ENCODE measurements around the gene CCDC167.

CCDC167 gene

DNA sequence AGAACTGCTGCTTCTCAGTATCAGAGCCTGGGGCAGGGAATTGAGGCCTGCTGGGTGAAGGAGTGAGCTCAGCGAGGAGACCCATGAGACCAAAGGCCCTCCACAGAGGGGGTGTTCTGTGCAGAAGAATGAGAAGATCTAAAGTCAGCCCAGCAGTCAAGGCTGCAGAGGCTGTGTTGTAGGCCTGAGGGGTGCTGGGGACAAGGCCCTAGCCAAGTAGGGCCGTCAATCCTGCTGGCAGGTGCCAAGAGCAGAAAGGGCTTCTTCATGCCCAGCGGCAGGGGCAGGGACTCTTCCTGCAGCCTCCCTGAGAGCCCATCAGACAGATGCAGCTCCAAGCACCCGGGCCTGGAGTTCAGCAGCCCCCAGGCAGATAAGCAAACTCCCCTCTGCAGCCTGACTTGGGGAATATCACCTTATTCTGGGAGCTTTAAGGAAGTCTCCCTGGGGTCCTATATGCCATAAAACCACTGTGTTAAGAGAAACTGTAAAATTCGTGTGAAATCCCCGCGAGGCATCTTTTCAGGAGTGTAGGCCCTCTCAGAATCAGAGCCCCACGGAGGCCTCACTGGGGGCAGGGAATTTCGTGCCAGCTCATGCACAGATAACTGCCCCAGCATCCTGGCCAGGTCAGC, 9.0 kb downstream of the CCDC167 start:
- no peak for DNase-seq (ENCODE audit: low spot score)
- FAIRE-seq, result no peak

DNA sequence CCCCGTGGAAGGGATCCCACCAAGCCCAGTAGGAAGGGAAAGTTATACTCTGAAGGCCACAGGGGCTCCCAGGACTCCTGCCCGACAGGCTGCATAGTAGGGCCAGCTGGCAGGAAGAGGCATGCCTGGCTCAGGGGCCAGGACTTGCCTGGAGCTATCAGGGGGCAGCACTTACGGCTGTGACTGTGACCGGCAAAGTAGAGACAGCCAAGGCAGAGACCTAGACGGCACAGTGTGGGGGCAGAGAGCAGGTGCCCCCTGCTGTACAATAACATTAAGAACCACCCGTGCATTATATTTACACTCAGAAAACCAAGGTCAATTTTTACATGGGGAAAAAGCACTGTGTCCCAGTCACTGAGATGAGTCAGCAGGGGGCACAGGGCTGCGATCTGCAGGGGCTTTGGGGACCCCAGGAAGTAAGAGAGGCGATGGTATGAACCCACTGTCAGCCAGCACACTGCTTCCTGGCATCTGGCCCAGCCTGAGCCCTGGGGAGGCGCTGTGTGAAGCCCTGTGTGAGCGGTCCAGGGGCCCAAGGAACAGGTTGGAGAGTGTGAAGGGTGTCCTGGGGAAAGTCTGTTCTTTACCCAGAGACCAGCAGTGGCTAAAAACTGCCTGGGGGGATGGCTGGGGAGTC, 9.9 kb downstream of the CCDC167 start:
- DNase-seq (ENCODE audit: low spot score) (no peak), FAIRE-seq (no peak)

DNA sequence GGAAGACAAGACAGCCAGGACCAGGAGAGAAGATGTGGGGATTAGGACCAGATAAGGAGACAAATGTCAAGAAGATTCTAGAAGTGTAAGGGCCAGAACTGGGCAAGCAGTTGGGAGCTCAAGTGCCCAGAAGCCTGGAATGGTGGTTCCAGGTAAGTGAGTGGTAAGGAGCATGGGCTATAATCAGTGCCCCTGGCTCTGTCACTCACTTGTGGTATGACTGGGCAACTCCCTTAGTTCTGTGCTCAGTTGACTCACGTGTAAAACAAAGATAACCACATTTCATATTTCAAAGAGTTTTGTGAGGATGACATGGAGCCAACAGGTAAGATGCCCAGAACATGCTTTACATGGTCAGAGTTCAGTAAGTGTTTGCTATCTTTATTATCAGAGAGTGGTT, 11.2 kb downstream of the CCDC167 start:
- DNase-seq (ENCODE audit: low spot score), result no peak
- no peak for FAIRE-seq

DNA sequence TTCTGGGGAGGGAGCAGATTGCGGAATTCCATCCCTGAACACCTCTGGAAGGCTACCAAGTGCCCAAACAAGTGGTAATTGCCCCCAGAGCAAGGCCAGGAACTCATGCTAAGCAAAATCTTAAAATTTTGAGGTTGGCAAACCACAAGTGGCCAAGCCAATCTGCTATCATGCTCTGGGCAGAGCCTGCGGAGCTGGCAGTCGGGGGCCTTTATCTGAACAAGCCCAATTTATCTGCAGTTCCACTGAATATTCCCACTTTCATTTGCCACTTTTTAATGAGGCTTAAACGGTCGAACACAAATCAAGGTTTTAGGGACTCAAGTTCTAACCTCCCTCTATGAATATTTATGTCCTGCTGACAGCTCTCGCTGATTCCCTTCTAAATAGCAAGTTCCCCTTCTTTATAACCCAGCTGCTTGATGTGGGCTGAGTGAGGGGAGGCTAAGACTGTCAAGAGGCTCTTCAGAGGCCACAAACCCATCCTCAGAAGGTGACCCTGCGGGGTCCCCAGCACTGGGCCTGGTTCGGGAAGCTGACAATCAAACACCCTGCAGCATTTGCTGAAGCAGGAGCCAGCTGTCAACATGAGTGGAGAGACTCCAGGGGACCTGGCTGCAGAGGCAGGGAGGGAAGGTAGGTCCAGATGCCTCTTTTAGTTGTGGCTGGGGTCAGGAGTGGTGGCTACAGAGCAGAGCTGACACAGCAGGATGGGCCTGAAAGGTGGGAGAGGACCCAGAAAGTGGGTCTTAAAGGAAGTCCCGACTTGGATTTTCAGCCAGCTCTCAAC, 11.9 kb downstream of the CCDC167 start:
- FAIRE-seq, result no peak

DNA sequence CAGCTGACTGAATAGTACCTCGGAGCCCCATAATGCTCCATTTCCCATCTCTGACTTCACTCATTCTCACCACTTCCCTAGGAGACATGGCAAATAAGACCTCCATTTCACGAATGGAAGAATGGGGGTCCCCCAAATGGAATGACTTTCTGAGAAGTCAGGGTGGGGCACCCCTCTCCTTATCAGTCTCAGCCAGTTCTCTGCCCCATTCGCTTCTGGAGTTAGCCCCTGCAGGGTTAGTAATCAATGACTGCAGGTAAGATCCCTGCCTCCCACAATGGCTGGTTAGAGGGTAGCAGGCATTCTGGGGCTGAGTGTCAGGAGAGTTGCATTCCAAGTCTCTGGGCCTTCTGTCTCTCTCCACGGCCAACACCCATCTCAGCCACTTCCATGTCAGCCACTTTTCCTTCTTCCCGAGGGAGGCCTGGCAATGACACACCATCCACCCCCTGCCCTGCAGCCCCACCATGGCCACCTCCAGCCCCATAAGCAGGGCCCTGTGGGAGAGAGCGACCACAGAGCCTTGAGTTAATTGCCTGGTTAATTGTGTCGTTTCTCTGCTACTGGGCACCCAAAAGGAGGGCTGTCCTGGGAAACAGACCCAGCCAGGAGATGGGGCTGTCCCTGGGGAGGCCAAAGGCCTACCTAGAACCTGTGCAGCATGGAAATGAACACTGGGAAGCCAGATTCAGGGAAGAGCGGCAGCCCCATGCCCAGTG, 13.4 kb downstream of the CCDC167 start:
- DNase-seq (ENCODE audit: low spot score), result no peak
- FAIRE-seq, result no peak

More for the DNA sequence above, 11.9 kb downstream of the CCDC167 start:
- DNase-seq (ENCODE audit: low spot score), result no peak

DNA sequence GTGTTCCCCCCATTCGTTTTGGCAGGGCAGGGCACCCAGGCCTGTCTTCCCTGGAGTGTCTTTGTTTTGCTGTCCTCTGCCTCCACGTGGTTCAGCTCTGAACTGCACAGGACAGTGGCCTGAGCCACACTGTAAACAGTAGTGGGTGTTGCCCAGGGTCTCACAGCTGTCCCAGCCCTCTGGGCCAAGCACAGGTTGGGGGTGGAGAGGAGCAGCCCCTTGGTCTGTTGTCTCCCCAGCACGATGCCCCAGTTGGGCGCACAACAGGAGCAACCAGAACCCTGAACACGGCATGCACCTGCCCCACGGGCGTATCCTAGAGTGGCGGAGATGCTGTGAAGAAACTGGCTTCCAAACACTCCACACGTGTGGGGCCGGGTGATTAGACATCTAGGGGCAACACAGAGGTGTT, 14.4 kb downstream of the CCDC167 start:
- FAIRE-seq (no peak), DNase-seq (ENCODE audit: low spot score) (no peak)

DNA sequence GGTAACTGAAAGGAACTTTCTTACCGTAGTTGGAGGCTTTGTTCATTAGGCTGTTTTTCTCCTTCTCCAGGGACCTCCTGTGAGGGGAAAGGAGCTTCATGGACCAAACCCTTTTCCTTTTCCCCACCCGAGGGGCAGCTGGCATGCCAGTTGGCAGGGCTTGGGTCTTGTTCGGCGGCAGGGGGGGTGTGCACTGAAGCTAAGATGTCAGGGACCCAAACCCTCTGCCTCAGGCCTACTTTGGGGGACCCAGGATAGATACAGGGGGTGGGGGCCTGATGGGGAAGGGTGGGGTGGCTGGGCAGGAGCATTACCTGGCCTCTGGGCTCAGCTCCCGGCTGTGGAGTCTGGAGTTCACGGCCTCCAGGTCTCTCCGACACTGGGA, 14.9 kb downstream of the CCDC167 start:
- DNase-seq (ENCODE audit: low spot score), result no peak
- FAIRE-seq, result no peak

DNA sequence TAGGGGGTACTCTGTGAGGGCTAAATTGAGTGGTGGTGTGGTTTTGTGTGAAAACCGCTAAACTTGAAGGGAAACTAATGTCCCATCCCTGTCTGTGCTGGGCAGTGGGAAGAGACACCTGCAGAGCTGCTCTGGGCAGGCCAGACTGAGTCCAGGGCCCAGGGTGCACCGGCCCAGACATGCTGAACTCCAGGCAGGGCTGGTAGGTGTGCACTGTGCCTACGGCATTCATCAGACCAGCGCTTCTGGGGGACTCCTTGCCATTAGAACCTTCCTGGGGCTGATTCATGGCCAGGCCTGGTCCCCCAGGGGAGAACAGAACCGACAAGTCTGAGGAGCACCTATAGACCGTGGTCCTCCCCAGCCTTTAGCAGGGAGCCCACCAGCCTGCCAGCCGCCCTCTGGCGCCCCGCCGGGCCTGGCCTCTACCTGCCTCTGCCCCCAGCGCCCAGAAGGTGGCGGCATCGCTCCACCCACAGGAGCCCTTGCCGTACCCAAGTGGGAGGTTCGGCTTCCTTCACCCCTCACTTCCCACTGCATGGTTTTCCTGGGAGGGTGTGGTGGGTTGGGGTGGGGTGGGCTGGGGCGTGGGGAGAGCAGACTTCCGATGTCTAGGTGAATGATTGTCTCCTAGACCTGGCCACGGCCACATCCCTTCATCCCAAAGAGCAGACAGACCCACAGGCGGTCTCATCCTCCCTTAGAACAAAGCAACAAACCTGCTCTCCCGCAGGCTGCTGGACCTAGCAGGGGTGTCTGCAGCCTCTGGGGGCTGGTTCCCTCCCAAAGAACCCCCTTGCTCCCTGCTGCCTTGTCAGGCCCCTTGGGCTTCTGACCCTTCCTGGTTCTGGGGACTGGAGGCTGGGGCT, 15.5 kb downstream of the CCDC167 start:
- FAIRE-seq (no peak), DNase-seq (ENCODE audit: low spot score) (peak; percentile 79)

DNA sequence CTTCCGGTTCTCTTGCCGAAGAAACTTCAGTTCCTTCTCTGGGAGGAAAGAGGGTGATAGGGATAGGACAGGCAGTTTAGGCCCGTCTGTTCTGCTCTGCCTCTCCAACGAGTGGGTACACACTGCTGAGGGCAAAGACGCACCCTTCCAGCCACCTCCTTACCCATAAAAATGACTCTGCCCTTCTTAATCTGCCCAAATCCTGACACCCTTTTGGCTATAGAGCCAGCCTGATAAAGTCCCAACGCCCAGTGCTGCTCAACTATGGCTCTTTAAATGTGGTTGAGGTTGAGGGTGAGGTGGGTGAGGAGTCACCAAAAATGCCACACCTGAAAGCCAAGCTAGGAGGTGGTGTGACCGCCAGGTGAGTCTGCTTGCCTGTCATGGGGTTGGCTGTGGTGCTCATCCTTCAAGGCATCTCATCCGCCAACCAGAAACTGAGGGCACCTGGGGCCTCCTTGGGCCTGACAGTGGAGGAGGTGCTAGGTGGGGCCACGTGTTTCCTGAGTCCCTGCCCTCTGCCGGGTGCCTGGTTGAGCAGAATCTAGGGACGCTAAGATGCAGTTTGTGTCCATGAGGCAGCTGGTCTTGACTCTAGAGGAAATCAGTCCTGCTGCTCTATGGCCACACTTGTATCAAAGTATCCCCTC, 16.3 kb downstream of the CCDC167 start:
- FAIRE-seq (no peak), DNase-seq (ENCODE audit: low spot score) (no peak)

DNA sequence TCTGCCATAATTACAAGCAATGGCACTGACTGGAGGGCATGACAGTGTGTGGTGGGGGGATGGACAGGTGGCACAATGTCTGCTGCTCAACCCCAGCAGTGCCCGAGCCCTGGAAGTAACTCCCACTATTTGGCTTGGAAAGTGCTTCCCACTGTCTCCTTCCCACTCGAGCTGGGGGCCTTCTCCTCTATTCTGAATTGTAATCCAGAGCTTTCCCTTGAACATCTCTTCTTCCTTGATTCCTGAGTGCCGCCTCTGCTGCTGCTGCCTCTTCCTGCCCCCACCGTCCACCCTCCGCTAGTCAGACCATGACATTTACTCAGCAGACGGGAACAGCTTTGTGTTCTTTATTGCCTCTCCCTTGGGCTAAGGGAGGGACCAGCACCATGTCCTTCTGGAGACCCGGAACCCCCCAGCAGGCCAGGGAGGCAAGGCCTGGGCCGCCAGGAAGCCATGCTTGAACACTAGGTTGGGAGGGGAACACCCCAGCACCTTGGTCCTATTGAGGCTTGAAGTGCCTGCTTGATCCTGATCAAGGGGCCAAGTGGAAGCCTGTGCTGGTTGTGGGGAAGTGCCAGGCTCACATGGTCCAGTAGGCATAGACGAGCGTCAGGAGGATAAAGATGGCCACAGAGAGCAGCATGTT, 17.0 kb downstream of the CCDC167 start:
- DNase-seq (ENCODE audit: low spot score) (no peak), FAIRE-seq (no peak)

DNA sequence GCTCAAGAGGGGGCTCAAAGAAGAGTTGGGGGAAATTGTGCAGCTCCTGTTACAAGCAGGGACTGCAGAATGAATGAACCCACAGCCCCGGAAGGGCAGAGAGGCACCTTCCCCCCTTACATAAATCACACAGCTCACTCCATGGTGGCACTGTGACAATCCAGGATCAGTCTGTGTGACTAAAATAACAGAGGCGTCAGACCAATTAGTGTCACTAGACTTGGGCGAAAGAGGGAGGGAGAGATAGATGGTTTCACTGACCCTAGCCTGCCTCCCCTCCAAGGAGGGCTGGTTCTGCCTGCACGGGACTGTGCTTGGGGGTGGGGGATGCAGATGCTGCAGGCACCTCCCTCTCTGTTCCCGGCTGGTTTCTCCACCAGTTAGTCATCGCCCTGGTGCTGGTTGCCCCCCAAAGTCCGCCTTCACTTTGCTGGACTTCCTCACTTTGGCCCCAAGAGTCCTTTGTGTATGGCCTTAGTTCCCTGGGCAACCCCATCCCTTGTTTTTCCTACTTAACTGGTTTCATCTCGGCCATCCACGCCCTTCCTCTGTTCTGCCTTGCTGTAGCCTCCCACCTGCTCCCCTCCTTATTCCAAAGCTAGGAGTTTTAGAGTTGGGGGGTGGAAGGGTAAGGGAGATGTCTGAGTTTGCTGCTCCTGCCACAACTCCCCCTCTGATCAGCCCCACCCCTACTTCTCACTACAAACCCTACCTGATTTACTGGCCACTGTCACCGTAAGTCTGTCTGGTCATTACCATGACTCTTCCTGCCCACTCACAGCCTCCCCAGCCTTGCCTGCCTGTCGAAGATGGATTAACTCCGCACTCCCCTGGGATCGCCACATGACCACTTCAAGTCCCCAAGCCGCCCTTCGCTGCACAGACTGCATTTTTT, 17.7 kb downstream of the CCDC167 start:
- FAIRE-seq (no peak), DNase-seq (ENCODE audit: low spot score) (no peak)

DNA sequence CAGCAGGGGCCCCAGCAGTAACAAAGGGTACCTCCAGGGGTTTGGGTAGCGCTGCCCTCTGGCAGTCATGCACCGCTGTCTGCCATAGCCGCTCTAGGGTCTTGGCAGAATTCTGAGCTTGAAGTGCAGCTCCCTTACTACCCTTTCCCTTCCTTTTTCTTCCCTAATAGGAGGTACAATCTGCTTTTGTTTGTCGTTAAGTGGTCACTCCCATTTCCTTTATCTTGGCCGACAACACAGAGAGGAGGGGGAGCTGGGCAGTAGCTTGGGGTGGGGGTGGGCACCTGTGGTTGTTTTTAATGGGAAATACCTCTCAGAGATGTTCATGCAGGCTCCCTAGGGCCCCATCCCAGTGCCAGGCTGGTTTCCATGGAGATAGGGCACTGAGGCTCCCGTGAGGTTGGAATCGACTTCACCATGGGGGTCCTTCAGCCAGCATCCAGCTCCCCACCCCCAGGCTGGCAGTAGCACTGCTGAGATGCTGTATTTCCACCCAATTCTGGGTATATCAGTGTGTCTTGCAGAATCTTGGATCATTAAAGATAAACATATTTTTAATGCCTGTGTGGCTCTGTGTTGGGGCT, 18.6 kb downstream of the CCDC167 start:
- no peak for DNase-seq (ENCODE audit: low spot score)
- FAIRE-seq, result no peak

DNA sequence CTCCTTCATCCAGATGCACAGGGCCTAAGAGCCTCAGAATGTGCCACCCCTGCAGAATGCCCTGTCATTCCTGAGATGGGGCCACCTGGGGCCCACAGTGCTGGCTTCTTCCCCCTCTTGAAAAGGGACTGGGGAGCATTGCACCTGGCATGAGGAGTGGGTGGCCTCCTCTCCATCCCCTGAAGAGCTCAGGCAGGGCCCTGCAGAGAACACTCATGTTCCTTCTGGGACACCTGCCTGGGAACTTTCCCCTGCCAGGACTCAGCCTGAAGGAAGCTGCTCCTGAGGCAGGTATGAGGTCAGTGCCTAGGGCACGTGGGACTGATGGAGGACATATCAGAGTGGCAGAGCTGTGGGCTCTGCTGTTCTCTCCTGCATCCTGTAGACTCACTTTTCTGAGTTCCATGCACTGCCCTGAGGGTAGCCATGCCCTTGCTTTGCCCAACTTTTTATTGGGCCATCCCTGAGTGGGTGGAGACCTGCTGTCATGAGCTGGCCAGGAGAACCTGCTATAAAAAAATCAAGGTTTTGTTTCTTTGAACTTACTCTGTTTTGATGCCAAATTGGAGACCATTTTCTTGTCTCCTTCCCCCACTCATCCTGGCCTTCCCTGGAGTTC, 19.5 kb downstream of the CCDC167 start:
- FAIRE-seq, result no peak
- DNase-seq (ENCODE audit: low spot score), result no peak

DNA sequence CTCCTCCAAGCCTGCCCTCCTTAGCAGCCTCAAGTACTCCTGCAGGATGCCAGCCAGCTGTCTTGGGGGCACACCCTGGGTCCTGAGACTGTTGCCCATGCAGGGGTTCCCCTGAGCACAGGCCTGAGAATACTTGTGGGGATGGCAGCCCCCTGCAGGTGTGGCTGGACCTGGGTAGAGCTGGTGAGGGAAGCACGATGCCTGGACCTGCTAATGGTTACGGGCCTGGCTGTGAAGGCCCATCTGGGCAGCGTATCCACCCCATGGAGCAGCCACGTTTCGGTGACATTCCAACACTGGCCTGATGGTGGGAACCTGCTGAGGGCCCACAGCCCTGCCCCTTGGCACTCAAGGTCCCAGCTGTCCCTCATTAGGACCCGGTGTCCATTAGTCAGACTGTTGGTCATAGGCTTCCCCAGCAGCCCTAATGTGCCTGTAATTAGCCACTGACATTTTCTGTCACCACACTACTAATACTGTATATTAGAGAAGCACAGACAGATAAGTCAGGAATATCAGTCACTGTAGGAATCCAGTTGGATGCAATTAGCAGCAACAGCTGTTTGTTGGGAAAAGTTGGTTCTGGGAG, 20.3 kb downstream of the CCDC167 start:
- DNase-seq (ENCODE audit: low spot score), result no peak
- no peak for FAIRE-seq

DNA sequence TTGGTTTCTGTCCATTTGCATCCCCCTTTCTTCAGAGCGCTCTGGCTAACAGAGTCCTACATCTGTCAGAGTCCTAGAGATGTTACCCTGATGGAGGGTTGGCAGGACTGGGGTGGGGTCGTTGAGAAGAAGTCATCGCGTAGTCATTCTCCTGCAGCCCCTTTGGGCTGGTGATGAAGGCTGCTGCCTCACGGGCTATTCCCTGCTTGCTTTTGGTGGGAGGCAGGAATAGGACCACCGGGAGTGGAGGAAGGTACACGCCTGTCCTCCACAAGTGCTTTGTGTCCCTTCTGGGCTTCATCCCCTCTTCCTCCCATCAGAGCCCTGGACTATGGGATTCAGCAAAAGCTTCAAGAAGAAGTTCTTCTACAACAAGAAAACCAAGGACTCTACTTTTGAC, 20.9 kb downstream of the CCDC167 start:
- DNase-seq (ENCODE audit: low spot score) (no peak), FAIRE-seq (no peak)

DNA sequence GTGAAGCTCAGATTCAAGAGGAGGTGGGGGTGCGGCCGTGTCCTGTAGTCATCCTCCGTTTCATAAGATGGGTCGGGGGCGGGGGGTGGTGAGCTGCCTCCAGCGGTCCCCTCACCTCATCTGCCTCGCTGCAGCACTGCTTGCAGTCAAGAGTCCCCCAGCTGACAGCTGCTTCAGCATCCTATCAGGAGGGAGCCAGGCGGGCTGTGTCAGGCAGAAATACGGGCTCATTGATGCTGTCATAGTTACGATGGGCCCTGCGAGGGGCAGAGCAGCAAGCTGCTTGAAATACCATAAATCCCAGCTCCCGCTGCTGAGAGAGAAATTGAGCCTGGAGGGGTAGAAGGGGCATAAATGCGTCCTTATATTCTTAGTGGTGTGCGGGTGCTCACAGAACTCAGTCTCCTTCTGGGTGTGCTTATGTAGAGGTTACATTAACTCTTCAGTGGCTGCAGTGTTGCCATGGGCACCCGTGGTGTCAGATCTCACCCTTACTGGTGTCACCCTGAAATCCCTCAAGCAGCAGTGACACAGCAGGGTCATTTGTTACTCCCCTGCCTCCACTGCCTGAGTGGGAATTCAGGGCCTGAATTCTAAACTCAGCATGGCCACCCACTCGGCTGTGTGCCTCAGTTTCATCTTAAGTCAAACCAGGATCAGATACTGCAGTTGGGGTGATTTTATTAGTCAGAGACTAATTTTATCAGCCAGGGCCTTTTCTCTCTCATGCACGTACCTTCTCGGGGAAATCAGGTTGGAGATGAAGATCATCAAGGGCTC, 21.8 kb downstream of the CCDC167 start:
- FAIRE-seq (no peak), DNase-seq (ENCODE audit: low spot score) (no peak)

DNA sequence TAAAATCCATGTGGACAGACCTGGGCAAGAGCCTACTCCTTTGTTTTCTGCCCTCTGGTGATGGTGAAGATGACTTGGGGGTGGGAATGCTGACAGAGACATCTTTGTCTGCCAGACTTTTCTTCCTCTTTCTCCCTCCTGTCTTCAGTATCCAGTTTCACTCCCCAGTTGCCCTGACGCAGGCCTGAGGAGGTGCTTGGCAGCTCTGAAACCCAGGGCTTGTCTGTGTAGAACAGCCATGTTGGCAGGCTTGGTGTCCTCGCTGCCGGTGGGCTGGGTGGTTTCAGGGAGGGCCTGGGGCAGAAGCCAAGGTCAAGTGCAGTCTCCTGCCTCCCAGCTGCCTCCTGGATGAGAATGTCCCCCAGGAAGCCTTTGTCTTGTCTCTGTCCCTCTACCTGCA, 22.5 kb downstream of the CCDC167 start:
- FAIRE-seq, result no peak
- DNase-seq (ENCODE audit: low spot score), result no peak

Measured in urothelium cell line (cell line).